ENCODE measurements around the gene SREK1IP1.
A peak's percentile ranks its signal among the peaks of the same experiment; 100 is the strongest.

Gene SREK1IP1

DNA sequence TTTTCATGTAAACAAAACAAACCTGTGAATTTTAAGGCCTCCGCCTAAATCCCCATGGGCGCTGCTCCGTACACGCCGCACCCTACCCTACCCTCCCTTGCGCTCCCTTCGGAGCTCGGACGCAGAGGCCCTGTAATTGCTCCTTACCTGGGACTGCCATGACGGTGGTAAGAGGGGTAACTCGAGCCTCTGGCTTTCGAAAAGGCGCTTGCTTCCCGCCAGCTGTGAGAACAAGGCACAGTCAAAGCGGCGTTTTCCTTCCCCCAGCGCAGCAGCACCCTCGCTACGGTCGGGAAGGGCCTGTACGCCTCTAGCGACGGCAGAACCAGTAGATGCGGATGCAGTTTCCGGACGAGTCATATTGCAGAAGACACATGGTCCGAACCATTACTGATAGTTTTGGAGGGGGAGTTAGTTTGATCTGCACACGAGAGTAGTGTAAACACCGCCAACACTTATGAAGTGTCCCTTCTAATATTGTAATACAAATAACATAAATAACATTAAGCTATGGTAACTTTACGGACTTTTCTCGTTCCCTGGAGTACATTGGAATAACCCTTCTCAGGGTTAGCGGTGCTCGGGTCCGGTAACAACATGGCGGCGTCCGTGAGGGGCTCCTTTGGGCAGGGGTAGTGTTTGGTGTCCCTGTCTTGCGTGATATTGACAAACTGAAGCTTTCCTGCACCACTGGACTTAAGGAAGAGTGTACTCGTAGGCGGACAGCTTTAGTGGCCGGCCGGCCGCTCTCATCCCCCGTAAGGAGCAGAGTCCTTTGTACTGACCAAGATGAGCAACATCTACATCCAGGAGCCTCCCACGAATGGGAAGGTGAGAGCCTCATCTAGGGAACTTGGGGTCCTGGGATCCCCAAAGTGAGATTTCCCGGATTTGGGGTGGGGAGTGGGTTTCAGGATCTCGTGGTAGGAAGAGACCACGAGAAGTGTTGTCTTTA lies at the start of gene SREK1IP1, which contains the start of gene CWC27:
Gene SREK1IP1, minus strand, starts transcription at position 334 of the 955 bp plus-strand sequence. Its CDS starts 174 bp downstream, at position 160.
Gene CWC27, plus strand, starts transcription at position 573 of the 955 bp plus-strand sequence. Its CDS starts 217 bp downstream, at position 790.
- DNase-seq, result peak; percentile 24 to 95 (median 69)

DNA sequence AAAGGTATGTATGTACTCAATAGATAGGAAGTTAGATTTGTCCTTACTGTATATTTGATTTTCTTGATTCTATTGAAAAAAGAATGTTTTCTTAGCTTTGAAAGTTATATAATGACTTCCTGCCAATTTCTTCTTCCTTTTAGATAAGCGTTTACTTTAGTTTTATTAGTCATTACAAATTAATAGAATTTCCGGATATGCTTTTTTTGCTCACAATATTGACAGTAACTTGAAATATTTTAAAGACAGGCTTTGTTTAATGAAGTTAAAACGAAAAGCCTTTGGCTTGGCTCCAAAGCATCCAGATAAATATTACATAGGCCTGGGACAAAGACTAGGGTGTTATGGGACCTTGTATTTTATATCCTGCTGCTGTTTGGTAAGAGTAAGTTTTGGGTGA lies 49.8 kb upstream of the SREK1IP1 start:
- no peak for DNase-seq

DNA sequence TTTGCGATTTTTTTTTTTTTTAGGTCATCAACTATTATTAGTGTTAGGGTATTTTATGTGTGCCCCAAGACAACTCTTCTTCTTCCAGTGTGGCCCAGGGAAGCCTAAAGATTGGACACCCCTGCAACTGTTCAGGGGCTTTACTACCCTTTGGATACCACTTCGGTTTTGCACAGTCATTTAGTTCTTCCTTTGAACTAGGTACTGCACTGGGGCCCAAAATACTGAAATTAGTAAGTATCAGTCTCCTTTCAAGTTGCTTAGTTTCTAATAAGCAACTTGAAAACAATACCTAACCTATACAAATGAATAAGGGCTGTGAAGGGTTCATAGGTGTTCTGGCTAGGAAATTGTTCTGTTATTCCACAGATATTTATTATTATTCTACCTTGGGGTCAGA lies 45.6 kb upstream of the SREK1IP1 start:
- no peak for DNase-seq

DNA sequence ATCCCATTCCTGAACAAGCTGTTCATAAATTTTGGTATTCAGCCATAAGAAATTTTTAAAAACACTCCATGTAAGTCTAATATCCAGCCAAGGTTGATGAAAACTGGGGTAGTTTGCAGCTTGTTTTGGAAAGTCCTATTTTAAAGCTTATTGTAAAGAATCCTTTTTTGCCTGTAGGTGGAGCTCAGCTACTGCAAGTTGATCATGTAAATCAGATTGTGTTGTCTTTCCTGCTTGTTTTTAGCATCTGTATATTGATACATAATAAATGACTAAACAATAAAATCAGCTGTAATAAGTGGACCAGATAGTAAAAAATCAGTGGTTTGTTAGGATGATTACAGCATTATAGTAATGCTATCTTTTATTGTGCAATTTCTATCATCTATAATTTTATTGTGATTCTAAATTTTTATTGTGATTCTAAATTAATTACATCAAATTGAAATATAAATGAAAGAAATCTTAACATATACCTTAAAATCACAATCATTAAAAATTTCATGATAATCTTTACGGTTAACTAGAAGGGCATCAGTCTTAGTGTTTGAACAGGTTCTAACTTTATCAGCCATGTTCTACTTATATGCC lies 42.7 kb upstream of the SREK1IP1 start:
- peak in 3 of 51 donors; percentile 4 to 18 (median 5) for DNase-seq

DNA sequence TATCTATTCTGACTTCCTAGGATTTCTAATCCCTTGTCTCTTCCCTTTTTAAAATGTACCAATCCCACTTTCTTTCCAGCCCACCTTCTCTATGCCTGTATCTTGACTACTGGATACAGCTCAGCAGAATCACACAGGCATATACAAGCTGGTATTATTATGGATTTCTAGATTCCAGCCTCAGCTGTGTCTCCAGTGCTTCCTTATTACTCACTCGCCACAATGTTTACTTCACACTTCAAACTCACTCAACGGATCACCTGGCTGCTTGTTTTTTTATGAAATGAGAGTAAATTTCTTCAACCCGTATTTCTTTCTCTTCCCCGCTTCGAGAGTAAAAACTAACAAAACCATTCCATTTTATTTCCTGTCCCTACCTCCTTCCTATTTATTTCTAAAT lies 39.0 kb upstream of the SREK1IP1 start:
- no peak for DNase-seq

DNA sequence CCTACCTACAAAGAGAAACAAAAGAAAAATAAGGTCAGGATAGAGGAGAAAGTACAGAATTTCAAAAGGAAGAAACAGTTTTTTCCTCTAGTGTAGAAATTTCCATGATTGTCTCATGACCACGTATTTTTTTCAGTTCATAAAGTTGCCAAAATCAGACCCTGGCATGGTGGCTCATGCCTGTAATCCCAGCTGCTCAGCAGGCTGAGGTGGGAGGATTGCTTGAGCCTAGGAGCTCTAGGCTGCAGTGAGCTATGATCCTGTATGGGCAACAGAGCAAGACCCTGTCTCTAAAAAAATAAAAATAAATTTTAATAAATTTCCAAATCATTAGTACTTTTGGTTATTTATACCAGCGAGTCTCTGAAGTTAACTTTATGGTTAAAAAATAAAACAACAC lies 38.0 kb upstream of the SREK1IP1 start:
- DNase-seq, result no peak

DNA sequence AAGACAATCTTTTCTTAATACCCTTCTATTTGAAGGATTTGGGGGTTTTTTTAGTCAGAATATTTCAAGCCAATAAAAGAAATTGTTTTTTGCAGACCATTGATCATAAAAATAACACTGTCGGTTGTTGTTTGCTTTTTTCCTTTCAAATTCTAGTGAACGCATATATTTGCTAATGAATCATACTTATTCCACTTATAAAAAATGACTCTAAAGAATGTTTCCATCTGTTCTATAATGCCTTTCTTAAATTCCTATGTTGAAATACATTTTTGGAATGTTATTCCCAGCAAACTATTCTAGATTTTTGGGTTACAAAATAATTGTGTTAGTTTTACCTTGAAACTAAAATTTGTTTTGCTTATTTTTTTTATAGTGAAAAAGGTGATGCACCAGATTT lies 32.4 kb upstream of the SREK1IP1 start:
- DNase-seq, result no peak

DNA sequence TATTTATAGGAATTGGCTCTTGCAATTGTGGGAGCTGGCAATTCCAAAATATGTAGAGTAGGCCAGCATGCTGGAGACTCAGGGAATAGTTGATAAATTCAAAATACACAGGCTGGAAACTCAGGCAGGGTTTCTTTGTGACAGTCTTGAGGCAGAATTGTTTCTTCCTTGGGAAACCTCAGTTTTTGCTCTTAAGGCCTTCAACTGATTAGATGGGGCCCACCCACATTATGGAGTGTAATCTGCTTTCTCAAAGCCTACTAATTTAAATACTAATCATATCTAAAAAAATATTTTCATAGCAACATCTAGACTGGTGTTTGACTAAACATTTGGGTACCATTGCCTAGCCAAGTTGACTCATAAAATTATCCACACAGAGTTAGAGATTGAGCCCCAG lies 27.8 kb upstream of the SREK1IP1 start:
- no peak for DNase-seq

DNA sequence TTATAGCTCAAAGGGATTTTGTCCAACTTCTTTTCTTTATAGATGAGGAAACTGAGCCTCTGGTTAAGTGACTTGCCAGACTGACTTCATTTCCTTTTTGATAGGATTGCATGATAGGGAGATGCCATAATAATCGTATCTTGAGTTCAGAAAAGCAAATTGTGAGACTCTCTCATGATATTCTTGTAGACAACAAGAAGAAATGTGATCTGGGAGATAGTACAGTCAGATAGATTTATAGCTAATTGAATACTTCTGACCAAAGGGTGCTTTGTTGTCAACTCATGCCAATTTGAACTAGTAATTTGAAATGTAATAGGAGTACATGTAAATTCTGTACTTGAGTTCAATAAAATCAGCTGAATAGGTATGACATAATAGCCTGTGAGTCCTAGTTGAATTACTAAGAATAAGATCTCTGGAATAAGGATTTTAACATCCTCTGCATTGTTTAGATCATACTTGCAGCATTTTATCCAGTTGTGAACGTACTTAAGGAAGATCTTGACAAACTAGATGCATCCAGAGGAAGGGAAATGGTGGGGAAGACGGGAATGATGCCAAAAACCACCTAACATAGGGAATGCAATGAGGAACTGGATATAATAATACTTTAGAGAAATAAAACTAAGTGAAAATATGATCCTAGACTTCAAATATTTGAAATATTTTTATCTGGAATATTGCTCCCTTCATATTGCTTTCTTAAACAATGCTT lies 25.7 kb upstream of the SREK1IP1 start:
- no peak for DNase-seq

DNA sequence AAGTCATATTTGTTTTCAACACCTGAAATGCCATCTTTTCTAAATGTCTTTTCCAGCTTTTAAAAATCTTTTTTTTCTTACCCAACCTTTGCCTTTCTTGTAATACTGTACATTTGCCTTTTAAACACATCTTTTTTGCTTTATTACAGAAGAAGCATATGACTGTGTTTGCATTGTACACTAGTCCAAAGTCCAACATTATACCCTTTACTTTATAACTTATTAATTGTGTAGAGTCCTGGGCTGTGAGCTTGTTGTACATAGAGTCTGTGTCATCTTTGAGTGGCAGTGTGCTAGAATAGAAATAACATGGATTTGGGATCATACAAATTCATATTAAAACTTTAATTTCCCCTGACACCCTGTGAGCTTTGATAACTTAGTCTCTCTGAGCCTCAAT lies 24.0 kb upstream of the SREK1IP1 start:
- DNase-seq, result no peak

DNA sequence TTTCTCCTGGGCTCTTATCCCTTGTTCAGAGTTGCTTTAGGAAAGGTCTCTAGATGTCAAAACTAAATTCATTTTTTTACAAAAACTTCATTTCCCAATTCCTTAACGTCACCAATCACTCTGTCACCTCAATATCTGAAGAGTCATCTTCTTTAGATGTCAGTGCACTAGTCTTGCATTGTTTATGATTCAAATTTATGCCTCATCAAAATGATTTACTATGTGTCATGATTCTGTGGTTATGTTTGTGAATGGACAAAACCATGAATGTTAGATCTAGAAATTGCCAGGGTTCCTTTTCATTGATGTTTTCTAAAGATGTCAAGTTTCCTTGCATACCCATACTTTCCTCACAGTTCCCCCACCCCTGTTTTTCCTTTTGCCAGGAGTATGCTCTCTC lies 21.7 kb upstream of the SREK1IP1 start:
- no peak for DNase-seq

DNA sequence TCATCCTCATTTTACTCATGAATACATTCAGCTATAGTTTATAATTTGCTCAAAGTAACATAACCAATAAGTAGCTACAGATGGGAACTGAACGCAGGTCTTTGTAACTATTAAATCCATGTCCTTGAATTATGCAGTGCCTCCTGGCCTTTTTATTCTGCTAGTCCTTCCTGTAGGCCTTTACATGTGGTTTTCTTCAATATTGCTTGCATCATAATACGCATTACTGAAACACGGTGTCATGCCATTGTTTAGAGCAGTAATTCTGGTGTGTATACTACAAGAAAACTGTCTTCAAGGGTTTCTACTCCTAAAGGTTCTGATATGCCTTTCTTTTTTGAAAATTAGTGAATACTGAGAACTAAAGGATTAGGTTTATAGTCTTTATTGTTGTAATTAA lies 21.0 kb upstream of the SREK1IP1 start:
- no peak for DNase-seq

DNA sequence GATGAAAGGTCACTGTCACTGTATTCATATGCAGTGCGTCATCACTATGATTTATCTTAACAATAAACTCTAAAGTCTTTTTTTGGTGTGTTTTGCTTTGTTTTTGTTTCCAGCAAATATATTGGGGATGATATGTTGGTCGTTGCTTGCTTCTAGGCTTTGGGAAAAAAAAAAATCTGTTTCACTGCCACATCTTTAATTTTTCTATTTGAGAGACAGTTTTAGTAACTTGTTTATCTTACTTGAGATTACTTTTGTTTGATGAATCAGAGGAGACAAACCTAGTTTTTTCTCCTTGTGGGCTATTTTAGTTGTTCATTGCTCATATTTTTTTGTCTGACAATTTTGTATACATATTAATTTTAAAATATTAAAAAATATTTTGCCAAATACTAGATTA lies 19.7 kb upstream of the SREK1IP1 start:
- no peak for DNase-seq

DNA sequence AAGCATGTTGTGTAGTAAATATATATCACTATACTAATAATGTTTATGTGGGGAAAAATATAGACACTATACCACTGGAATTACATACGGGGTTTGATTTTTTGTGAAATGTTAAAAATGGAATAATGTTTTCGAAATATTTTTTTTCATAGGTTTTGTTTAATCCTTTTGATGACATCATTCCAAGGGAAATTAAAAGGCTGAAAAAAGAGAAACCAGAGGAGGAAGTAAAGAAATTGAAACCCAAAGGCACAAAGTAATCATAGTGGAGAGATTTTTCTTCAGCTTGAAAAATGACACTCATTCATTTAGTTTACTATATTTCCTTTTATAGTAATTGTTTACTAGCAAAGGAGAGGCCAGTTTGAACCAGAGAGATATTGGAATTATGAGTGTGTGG lies 17.9 kb upstream of the SREK1IP1 start:
- no peak for DNase-seq

DNA sequence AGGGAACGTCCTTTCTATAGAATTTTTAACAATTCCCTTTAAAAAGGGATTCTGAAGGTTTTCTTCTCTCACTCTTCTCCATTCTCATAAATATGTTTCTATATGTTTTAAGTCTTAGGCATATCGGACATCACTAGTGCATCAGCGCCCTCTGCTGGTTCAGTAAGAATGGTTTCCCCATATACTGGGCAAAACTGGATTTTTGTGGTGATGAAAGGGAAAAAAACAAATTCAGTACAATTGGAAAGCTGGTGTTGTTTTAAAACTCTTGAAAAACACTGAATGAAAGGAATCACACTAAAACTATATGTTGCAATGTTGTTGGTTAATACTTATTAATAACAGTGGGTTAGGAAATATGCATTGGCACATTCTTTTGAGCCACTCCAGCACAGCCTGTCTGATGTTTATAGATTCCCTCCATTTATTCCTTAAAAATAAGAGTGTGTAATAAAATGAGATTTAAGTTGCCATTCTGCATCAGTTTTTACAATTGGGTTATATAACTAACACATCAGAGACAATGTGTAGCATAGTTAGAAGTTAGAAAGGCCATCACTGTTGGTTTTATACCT lies 16.0 kb upstream of the SREK1IP1 start:
- peak in 34 of 51 donors; percentile 0 to 76 (median 37) for DNase-seq

DNA sequence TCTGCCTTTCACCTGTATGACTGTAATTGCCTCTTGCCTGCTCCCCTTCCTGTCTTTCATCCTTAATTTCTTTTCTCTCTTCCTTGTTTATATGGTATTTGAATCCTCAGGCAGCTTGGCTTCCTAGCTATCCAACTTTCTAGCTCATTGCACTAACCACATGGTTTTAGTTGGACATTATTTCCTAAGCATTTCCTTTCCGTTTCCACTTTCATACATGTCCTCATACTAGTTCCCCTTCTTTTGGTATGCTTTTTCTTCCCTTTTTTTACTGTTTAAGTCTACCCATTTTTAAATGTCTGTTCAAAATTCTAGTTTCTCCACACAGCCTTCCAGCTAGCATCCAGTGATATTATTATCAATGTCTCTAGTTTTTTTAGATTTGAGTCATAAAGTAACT lies 6.8 kb upstream of the SREK1IP1 start:
- DNase-seq, result no peak

DNA sequence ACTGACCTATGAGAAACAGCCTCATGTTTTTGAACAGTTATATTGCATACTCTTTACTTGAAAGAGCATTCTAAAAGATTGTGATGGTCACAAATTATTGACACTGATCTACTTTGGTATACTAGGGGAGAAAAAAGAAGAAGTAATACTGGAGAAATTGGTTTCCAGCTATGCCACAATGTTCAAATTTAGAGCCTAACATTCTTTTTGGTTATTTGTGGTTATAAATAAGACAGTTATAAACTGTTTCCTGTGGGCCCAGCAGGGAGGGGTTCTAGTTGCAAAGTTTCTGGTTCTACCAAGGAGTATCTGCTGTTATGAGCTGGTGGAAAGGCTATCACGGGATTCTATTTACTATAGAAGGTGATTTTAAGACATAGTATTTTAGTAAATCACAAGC lies 5.0 kb upstream of the SREK1IP1 start:
- DNase-seq, result no peak

DNA sequence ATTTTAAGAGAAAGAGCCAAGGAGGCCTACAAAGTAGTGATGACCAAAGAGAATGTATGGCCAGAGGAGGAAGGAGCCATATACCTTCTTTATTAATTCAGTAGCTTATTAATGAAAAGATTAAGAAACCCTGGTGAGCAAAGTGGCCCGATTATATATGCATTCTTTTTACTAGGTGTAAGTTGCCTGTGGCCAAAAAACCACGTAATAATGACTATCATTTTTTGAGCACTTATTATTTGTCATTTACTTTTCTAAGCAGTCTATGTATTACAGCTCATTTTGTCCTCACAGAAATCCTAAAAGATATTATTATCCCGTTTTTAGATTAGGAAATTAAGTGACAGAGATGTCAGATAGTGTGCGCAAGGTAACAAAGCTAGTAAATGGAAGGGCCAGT lies 3.2 kb upstream of the SREK1IP1 start:
- DNase-seq, result no peak

DNA sequence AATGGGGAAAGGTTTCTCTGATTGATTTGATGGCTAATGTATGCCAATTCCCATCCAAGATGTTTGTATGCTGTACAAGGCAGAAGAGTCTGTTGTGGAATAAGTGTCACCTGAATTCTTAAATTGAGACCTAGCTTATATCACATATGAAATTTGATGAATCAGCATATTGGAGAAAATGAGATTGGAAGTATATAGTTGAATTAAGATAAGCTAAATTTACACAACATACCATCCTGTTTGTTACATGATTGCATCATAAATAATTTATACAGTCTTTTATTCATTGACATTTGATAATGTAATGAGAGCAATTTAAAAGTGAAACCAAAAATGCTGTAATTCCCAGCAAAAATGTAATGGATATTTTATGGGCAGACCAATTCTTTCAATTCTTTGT lies 1.4 kb upstream of the SREK1IP1 start:
- no peak for DNase-seq

DNA sequence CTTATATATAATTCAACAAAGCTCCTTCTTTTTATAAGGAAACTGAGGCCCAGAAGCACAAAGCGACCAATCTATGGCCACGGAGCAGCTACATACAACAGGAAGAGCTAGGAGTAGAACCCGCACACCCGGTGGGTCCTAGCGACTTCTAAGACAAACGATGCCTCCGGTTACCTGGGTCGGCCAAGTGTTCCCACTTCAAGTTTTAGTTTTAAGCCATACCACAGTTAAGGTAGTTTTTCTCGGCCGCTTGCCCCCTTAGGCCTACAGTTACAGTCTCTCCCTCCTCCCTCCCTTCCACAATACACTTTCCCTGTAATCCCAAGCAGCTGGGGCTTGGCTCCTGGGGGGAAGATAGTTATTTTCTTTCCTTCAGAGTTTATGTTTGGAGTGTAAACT lies 533 bp downstream of the SREK1IP1 start:
- peak in 11 of 51 donors; percentile 2 to 58 (median 14) for DNase-seq

DNA sequence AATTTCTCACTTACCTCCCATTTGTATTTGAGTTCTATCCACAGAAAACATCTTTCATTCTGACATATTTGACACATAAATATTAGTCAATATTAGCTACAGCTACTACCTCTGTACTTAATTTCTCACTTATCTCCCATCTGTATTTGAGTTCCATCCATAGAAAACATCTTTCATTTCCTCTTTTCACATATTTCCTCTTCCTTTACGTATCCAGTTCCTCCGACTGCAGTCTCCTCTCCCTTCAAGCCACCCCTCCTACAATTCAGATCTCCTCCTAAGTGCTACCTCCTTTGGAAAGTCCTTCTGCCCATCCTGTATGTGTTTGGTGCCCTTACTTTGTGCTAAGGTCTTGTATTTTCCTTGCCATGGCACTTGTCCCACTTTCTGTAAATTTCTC lies 1.6 kb downstream of the SREK1IP1 start:
- no peak for DNase-seq

Data from hypothalamus (tissue), 51 donors.